NT2/D1 (cell line): Measurements from ENCODE around the gene CBX8.

Source experiments
- SUZ12 ChIP-seq: IDR thresholded peaks from 2 replicates; pipeline ENCODE4 v1.6.1; 2011; ENCODE audit not compliant: insufficient read length, insufficient read depth; ENCODE audit errors: extremely low read depth
- YY1 ChIP-seq: IDR thresholded peaks from 2 replicates; pipeline ENCODE4 v1.6.1; 2011; ENCODE audit not compliant: insufficient read length, insufficient read depth
- ZNF274 ChIP-seq: IDR thresholded peaks from 2 replicates; pipeline ENCODE4 v1.6.1; 2011; ENCODE audit warnings: mild to moderate bottlenecking, low read depth, low read length

DNA sequence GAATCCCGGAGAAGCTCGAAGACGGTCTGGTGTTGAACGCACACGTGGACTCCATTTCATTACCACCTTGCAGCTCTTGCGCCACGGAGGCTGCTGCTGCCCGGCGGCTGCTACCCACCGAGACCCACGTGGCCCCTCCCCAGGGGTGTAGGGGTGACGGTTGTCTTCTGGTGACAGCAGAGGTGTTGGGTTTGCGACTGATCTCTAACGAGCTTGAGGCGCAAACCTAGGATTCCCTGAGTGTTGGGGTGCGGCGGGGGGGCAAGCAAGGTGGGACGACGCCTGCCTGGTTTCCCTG lies 44.1 kb upstream of the CBX8 start:
- no peak for TF ChIP-seq SUZ12
- no peak for TF ChIP-seq ZNF274
- no peak for TF ChIP-seq YY1
